CD4-positive, alpha-beta memory T cell (primary cell): ENCODE data around the gene STAM. TPM values are rescaled to one million over a fixed set of nuclear protein-coding genes. Genes with fewer than 3 reads are reported as not detected.
"Not testable (repeated sequence)": the region's sequence is repeated elsewhere in the genome, so short reads cannot be mapped to it uniquely, and the experiment has no call there.

Experiments
- CTCF ChIA-PET: fragments of 350-600 bp; sonication (Branson Sonifier 250); formaldehyde crosslinking; loops from one replicate; lab custom pipeline; 2021; ENCODE audit warnings: inconsistent platforms; ENCODE audit not compliant: partially characterized antibody; lab: Charles Lee
- POLR2A ChIA-PET: fragments of 350-600 bp; sonication (Branson Sonifier 250); formaldehyde crosslinking; loops from one replicate; lab custom pipeline; 2021; ENCODE audit not compliant: partially characterized antibody; lab: Charles Lee
- DNase-seq, 5 donors: peaks; one replicate each; pipeline versions ENCODE4 v3.0.0 to v3.0.0-alpha.2; 2020 to 2022; ENCODE audit warnings: mixed read lengths in 1 of 5
- H3K27ac ChIP-seq: one replicate; pipeline ENCODE4 v1.7.0; 2013; ENCODE audit warnings: low read depth, low read length
- H3K27me3 ChIP-seq: 2 replicates; pipeline ENCODE4 v1.7.0; 2013; ENCODE audit warnings: mild to moderate bottlenecking, low read length, moderate library complexity; ENCODE audit not compliant: insufficient read depth
- H3K36me3 ChIP-seq: 2 replicates; pipeline ENCODE4 v1.7.0; 2013; ENCODE audit warnings: mild to moderate bottlenecking, low read length, moderate library complexity; ENCODE audit not compliant: insufficient read depth
- H3K4me1 ChIP-seq: 2 replicates; pipeline ENCODE4 v1.7.0; 2013; ENCODE audit warnings: mild to moderate bottlenecking, low read length, moderate library complexity; ENCODE audit not compliant: insufficient read depth
- H3K4me3 ChIP-seq, 2 donors: one replicate each; pipeline ENCODE4 v1.7.0; 2013; ENCODE audit warnings: low read length in 2 of 2, mild to moderate bottlenecking in 1 of 2
- H3K9me3 ChIP-seq, 2 donors: one replicate each; pipeline ENCODE4 v1.7.0; 2013; ENCODE audit warnings: low read length in 2 of 2, control low read depth in 1 of 2; ENCODE audit not compliant: control insufficient read depth in 1 of 2
- H3K27ac Mint-ChIP-seq, 7 donors: one replicate each; pipeline ENCODE4 v1.8.0; 2020 to 2021; ENCODE audit warnings: mixed read lengths in 7 of 7, mild to moderate bottlenecking in 6 of 7, inconsistent platforms in 3 of 7, moderate library complexity in 3 of 7
- H3K27me3 Mint-ChIP-seq, 2 donors: one replicate each; pipeline ENCODE4 v1.8.0; 2020 to 2021; ENCODE audit warnings: mixed read lengths in 2 of 2
- H3K36me3 Mint-ChIP-seq, 2 donors: one replicate each; pipeline ENCODE4 v1.8.0; 2020 to 2021; ENCODE audit warnings: mixed read lengths in 2 of 2, inconsistent platforms in 1 of 2, mild to moderate bottlenecking in 1 of 2
- H3K4me1 Mint-ChIP-seq, 4 donors: one replicate each; pipeline ENCODE4 v1.8.0; 2020 to 2021; ENCODE audit warnings: mixed read lengths in 4 of 4, mild to moderate bottlenecking in 1 of 4
- H3K4me3 Mint-ChIP-seq, 8 donors: one replicate each; pipeline ENCODE4 v1.8.0; 2020 to 2021; ENCODE audit warnings: mixed read lengths in 8 of 8, mild to moderate bottlenecking in 7 of 8, moderate library complexity in 6 of 8, inconsistent platforms in 3 of 8
- H3K9me3 Mint-ChIP-seq, 8 donors: one replicate each; pipeline ENCODE4 v1.8.0; 2020 to 2021; ENCODE audit warnings: mixed read lengths in 8 of 8, mild to moderate bottlenecking in 5 of 8, inconsistent platforms in 3 of 8, moderate library complexity in 1 of 8
- intact Hi-C: fragments of 100-400 bp; cut with micrococcal nuclease; formaldehyde crosslinking; loops from one replicate; pipeline ENCODE4 v1.15.1; 2023
- polyA plus RNA-seq, 2 donors: library from polyadenylated mRNA; unstranded; fragments of 300-500 nt; fragmentation: Illumina TruSeq; gene quantifications; one replicate each; pipeline ENCODE4 v1.2.3, GENCODE V29; 2021
- total RNA-seq, 2 experiments: library from RNA; stranded (reverse); gene quantifications; one replicate each; pipeline ENCODE4 v1.2.3, GENCODE V29; 2021

STAM gene
- total and polyA plus RNA-seq, 4 experiments from 2014 or later, result 11.3 to 34.0 (median 22.7) TPM

GRCh38 chr10:17626656-17627055, 17.3 kb upstream of the STAM start:
- no peak overlapping the region for H3K27ac Mint-ChIP-seq
- ChIA-PET CTCF (interaction anchor here (0.9 to 1.3 kb wide), 2 partner anchors 53 to 111 kb away, joined by 3 read pairs; no protein-coding TSS in a partner anchor), POLR2A (no interaction called here)
- no peak for DNase-seq
- H3K4me1 ChIP-seq, result no peaks in the 10 kb centered on the region
- H3K9me3 ChIP-seq, result no peaks in the 10 kb centered on the region
- intact Hi-C loops, result no loop called here
- H3K27ac ChIP-seq, result no peak overlapping the region
- H3K4me3 Mint-ChIP-seq, result no peak overlapping the region
- H3K36me3 Mint-ChIP-seq, result no peaks in the 10 kb centered on the region
- no peaks in the 10 kb centered on the region for H3K4me1 Mint-ChIP-seq
- no peak overlapping the region for H3K4me3 ChIP-seq
- peaks cover 3 to 11% of the 10 kb centered on the region in 2 donors for H3K27me3 Mint-ChIP-seq
- H3K9me3 Mint-ChIP-seq, result no peaks in the 10 kb centered on the region
- H3K27me3 ChIP-seq, result no peaks in the 10 kb centered on the region
- H3K36me3 ChIP-seq, result no peaks in the 10 kb centered on the region

- H3K4me3 ChIP-seq, H3K27me3 ChIP-seq, H3K9me3 ChIP-seq, H3K36me3 Mint-ChIP-seq, H3K4me1 ChIP-seq, H3K27me3 Mint-ChIP-seq, H3K4me1 Mint-ChIP-seq, DNase-seq, intact Hi-C loops, H3K4me3 Mint-ChIP-seq, H3K9me3 Mint-ChIP-seq, H3K27ac Mint-ChIP-seq, H3K27ac ChIP-seq, POLR2A ChIA-PET, H3K36me3 ChIP-seq: not testable (repeated sequence)
- CTCF ChIA-PET, result interaction anchor here (1.2 to 1.9 kb wide), 2 partner anchors 11 to 14 kb away, joined by 4 to 9 read pairs; partner anchors contain the start of gene STAM
Observed at GRCh38 chr10:17632590-17632989, 11.4 kb upstream of the STAM start.

GRCh38 chr10:17633353-17633752, 10.6 kb upstream of the STAM start:
- Mint-ChIP-seq H3K4me1 (peaks cover 0 to 1% (median 0%) of the 10 kb centered on the region in 4 donors), H3K27ac (no peak overlapping the region), H3K27me3 (no peaks in the 10 kb centered on the region), H3K9me3 (no peaks in the 10 kb centered on the region), H3K36me3 (no peaks in the 10 kb centered on the region), H3K4me3 (no peak overlapping the region)
- Histone ChIP-seq H3K9me3 (no peaks in the 10 kb centered on the region), H3K27me3 (no peaks in the 10 kb centered on the region), H3K27ac (no peak overlapping the region), H3K4me3 (no peak overlapping the region), H3K36me3 (no peaks in the 10 kb centered on the region), H3K4me1 (no peaks in the 10 kb centered on the region)
- ChIA-PET POLR2A (no interaction called here), CTCF (interaction anchor here (1.1 to 1.9 kb wide), 3 partner anchors 10 to 25 kb away, joined by 3 to 9 read pairs (median 4); partner anchors contain the start of gene STAM)
- intact Hi-C loops, result no loop called here
- DNase-seq, result no peak

GRCh38 chr10:17637869-17638268, 6.1 kb upstream of the STAM start:
- intact Hi-C loops, result no loop called here
- no peaks in the 10 kb centered on the region for H3K9me3 ChIP-seq
- H3K4me3 Mint-ChIP-seq, result no peak overlapping the region
- CTCF ChIA-PET, result no interaction called here
- H3K27ac Mint-ChIP-seq, result no peak overlapping the region
- H3K9me3 Mint-ChIP-seq, result no peaks in the 10 kb centered on the region
- H3K4me3 ChIP-seq, result no peak overlapping the region
- no peaks in the 10 kb centered on the region for H3K27me3 ChIP-seq
- peaks cover 0 to 5% of the 10 kb centered on the region in 2 donors for H3K36me3 Mint-ChIP-seq
- peaks cover 3 to 12% (median 6%) of the 10 kb centered on the region in 4 donors for H3K4me1 Mint-ChIP-seq
- no peaks in the 10 kb centered on the region for H3K36me3 ChIP-seq
- no peak overlapping the region for H3K27ac ChIP-seq
- peaks cover 7% of the 10 kb centered on the region for H3K4me1 ChIP-seq
- POLR2A ChIA-PET, result no interaction called here
- no peak for DNase-seq
- H3K27me3 Mint-ChIP-seq, result no peaks in the 10 kb centered on the region

- no peaks in the 10 kb centered on the region for H3K9me3 ChIP-seq
- H3K36me3 ChIP-seq, result no peaks in the 10 kb centered on the region
- no peak for DNase-seq
- Mint-ChIP-seq H3K27me3 (no peaks in the 10 kb centered on the region), H3K36me3 (peaks cover 5 to 13% of the 10 kb centered on the region in 2 donors), H3K9me3 (no peaks in the 10 kb centered on the region), H3K4me1 (peaks cover 14 to 37% (median 19%) of the 10 kb centered on the region in 4 donors), H3K4me3 (no peak overlapping the region), H3K27ac (peak overlapping the region in 1 of 7 donors; percentile 57)
- no peaks in the 10 kb centered on the region for H3K27me3 ChIP-seq
- ChIA-PET CTCF (interaction anchor here (0.6 kb wide), 1 partner anchor 146 kb away, joined by 3 read pairs; no protein-coding TSS in a partner anchor), POLR2A (no interaction called here)
- H3K4me3 ChIP-seq, result no peak overlapping the region
- intact Hi-C loops, result loop anchor here (5.0 kb wide), 1 partner anchor 1012 kb away; the partner anchor contains the start of gene NSUN6
- H3K4me1 ChIP-seq, result peaks cover 18% of the 10 kb centered on the region
- no peak overlapping the region for H3K27ac ChIP-seq
Observed at GRCh38 chr10:17640331-17640816, 3.6 kb upstream of the STAM start.

GRCh38 chr10:17643339-17643754, 604 bp upstream of the STAM start:
- Histone ChIP-seq H3K27ac (peak overlapping the region; percentile 93), H3K4me3 (peak overlapping the region; percentile 82 to 91), H3K27me3 (no peaks in the 10 kb centered on the region), H3K36me3 (no peaks in the 10 kb centered on the region), H3K4me1 (peaks cover 47% of the 10 kb centered on the region), H3K9me3 (no peaks in the 10 kb centered on the region)
- ChIA-PET CTCF (interaction anchor here (0.7 to 2.3 kb wide), 13 partner anchors 9 to 236 kb away, joined by 3 to 10 read pairs (median 4); partner anchors contain the start of gene HACD1), POLR2A (interaction anchor here (0.9 to 3.8 kb wide), 21 partner anchors 9 to 826 kb away, joined by 3 to 41 read pairs (median 6); partner anchors contain the start of genes HACD1 and RSU1)
- peaks cover 5 to 19% of the 10 kb centered on the region in 2 donors for H3K36me3 Mint-ChIP-seq
- intact Hi-C loops, result loop anchor here (1.0 to 5.0 kb wide), 3 partner anchors 27 to 1009 kb away; partner anchors contain the start of genes HACD1, NSUN6 and RSU1
- H3K27me3 Mint-ChIP-seq, result no peaks in the 10 kb centered on the region
- peak overlapping the region; percentile 95 to 99 (median 98) for H3K4me3 Mint-ChIP-seq
- H3K9me3 Mint-ChIP-seq, result no peaks in the 10 kb centered on the region
- peak overlapping the region; percentile 100 for H3K27ac Mint-ChIP-seq
- DNase-seq, result peak in 1 of 5 donors; percentile 59
- peaks cover 34 to 63% (median 44%) of the 10 kb centered on the region in 4 donors for H3K4me1 Mint-ChIP-seq

- H3K4me1 ChIP-seq, result peaks cover 59% of the 10 kb centered on the region
- no peak for DNase-seq
- POLR2A ChIA-PET, result interaction anchor here (0.8 to 3.8 kb wide), 22 partner anchors 12 to 827 kb away, joined by 3 to 41 read pairs (median 6); partner anchors contain the start of genes HACD1 and RSU1
Observed at GRCh38 chr10:17644485-17644943, 563 bp downstream of the STAM start.

More at GRCh38 chr10:17644485-17644943, 563 bp downstream of the STAM start:
- Mint-ChIP-seq H3K9me3 (peaks cover 0 to 2% (median 0%) of the 10 kb centered on the region in 8 donors), H3K4me1 (peaks cover 44 to 75% (median 55%) of the 10 kb centered on the region in 4 donors), H3K4me3 (peak overlapping the region; percentile 95 to 99 (median 98)), H3K27ac (peak overlapping the region; percentile 100), H3K36me3 (peaks cover 5 to 21% of the 10 kb centered on the region in 2 donors), H3K27me3 (no peaks in the 10 kb centered on the region)
- Histone ChIP-seq H3K27me3 (no peaks in the 10 kb centered on the region), H3K4me3 (peak overlapping the region; percentile 82 to 91), H3K27ac (peak overlapping the region; percentile 93), H3K36me3 (no peaks in the 10 kb centered on the region), H3K9me3 (no peaks in the 10 kb centered on the region)
- CTCF ChIA-PET, result interaction anchor here (0.9 to 2.3 kb wide), 12 partner anchors 8 to 237 kb away, joined by 3 to 10 read pairs (median 4); no protein-coding TSS in a partner anchor
- intact Hi-C loops, result loop anchor here (1.0 to 5.0 kb wide), 4 partner anchors 11 to 1008 kb away; partner anchors contain the start of gene NSUN6
